Epidermal melanocyte (primary cell): ENCODE measurements around the gene TSPO.

Source experiments
- DNase-seq: peaks from one replicate; pipeline ENCODE4 v3.0.0; 2011; ENCODE audit warnings: low spot score; ENCODE audit not compliant: insufficient read length

TSPO gene

DNA sequence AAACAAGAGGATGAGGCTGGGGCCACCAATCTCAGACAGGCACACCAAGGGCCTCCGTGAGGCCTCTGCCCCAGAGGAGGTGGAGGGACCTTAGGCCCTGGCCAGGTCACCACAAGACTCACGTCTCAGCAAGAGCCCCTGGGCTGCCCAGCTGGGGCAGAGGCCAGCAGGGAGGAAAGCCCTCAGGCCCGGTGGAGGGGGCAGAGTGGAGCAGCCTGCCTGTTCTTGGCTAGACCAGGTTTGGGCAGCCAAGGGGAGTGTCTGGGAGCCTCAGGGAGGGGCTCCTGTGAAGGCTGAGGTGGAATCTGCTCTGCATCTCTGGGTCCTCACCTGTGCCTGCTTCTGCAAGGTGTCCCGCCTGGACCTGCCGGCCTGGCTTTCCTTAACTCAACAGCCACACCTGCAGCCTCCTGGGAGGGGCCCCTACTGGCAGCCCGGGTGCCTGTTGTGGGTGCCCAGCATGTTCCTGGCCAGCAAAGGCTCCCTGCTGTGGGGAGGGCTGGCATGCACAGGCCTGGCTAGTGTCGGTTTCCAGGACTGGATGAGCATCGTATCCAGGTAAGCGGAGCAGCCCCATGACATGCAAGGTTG is 23.7 kb downstream of the TSPO start:
- DNase-seq = no peak

DNA sequence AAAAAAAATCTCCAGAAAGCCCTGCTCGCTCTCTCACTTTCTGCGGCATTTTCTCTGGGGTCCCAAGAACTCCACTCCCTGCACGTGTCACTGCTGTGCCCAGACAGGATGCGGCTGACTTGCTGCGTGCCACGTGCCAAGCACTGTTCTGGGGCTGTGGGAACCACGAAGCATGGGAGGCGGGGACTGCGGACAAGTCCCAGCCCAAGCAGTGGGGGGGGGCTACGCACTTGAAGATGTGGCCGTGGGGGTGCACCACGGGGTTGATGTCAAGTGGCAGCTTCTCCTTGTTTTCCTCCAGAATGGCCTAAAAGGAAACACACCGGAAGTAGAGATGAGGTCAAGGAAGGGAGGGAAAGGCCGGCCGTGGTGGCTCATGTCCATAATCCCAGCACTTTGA is 24.7 kb downstream of the TSPO start:
- no peak for DNase-seq

DNA sequence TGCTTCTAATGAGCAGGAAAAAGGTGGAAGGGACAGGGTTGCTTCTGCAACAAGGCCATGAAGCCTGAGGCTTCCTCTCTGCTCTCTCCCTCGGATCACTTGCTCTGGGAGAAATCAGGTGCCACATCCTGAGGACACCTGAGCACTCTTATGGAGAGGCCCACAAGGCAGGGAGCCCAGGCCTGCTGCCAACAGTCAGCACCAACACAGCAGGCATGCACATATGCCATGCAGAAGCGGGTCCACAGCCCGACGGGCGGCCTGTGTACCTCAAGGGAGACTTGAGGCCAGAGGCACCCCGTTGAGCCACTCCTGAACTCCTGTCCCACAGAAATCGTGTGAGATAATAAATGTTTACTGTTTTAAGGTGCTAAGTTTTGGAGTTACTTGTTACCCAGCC is 26.1 kb downstream of the TSPO start:
- DNase-seq = no peak

DNA sequence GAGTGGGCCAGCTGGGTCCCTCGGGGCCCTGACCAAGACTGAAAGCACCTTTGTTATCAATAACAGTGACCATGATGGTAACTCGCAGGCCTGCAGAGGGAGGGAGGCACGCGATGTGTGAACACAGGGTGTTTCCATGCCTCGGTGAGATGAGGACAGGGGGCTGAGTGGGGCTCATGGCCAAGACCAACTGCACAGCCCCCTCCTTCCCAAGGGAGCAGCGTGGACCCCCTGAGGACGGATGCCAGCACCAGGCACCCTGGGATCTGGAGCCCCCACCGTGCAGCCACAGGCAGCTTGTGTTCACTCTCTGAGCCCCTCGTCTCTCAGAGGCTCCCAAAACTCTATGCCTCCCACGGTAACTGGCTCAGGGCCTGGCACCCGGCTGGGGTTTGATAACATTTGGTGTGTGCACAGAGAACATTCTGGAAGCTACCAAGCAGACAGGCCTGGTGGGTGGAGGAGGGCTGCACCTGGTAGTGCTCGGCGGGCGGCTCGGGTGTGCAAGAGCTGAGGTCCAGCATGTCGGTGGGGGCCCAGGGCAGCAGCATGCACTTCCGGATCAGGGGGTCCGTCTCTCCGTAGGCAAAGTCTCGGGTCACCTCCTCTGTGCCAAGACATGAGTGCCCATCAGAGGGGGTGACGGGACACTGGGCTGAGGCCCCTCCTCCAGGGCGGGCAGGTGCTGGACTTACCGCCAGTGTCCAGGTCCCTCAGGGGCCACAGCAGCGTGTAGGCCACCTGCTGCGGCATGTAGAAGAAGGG is 28.0 kb downstream of the TSPO start:
- no peak for DNase-seq

DNA sequence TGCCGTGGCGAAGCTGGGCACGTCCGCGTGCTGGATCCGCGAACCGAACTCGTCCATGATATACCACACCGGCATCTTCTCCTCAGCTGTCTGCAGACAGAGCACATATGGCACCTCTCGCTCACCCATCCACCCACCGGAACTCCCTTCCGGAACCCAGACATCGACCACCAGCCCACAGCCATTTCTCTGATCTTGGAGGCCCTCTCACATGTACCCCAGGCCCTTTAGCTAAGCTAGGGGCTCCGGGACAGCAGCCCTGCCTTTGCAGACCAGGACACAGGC is 28.5 kb downstream of the TSPO start:
- no peak for DNase-seq

DNA sequence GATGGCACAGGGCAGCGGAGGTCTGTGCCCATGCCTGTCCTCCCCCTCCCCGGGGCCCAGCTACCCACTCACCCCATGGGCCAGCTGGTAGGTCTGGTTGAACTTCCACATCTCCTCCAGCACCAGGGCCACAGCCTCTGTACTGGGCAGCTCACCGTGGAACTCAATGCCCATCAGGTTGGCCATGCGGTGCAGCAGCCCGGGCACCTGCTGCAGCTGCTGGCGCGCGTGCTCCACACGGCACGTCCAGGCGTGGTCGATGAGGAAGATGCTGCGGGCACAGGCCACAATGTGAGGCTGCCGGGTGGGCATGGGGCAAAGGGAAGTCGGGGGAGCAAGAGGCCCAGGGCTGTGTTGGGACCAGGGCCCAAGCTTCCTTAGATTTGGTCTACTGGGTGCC is 29.3 kb downstream of the TSPO start:
- DNase-seq = no peak

DNA sequence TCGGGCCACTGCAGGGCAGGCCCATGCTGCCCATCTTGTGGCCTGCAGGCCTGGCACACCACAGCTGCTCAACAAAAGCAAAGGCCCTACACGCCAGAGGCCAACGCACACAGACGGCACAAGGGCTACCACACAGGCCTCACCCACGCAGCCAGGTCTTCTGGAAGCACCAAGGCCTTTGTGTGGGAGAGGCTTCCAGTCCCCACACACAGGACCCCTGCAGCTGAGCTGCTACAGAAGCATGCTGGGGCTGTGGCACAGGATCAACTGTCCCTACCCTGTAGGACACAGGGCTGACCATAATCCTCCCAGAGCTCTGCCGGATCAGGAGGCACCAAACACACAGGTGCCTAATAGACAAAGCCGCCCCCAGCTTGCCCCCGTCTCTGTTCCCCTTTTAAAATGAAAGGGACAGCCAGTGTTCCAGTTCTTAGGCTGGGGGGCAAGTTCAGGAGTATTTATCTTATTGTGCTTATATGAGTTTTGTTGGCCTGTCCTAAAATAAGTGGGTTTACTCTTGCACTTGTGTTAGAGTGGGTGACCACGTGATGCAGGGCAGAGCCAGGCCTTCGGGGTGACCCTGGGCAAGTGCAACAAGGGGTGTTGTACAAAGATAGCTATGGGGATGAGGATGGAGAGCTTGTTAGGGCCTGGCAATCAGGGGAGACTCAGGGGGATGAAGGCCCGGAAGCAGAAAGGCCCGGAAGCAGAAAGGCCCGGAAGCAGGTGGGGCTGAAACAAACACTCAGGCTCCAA is 30.1 kb downstream of the TSPO start:
- DNase-seq = no peak

DNA sequence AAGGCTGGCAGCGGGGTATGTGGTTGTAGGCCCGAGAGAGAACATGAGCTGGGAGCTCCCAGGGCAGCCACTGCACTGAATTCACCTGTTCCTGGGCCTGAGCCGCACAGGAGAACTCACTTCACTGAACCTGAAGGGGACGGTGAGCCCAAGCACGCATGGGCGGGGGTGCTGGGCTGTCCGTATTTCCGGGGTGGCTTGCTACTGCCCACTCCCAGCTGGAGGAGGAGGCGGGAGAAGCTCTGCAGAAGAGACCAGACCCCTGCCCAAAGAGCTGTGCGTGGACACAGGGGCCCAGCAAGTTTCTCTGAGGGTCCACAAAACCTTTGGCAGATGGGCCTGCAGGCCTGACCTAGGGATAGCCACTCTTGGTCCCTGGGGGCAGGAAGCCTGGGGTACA is 30.8 kb downstream of the TSPO start:
- no peak for DNase-seq

DNA sequence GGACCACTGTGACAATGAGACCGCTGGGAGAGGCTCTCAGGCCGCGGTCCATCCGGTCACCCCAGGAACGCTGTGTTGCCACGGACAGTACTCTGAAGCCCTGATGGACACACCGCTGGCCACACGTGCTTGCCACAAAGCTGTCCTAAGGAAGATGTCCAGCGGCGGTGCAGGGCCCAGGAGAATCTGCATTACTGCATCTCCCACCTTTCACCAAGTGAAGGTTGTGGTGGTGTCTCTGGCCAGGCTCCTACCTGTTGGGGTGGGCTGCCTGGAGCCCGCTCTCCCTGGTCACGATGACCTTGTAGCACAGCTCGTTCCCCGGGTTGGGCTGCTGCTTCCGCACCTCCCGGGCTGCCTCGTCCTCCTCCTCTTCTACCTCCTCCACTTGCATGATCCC is 31.4 kb downstream of the TSPO start:
- no peak for DNase-seq

DNA sequence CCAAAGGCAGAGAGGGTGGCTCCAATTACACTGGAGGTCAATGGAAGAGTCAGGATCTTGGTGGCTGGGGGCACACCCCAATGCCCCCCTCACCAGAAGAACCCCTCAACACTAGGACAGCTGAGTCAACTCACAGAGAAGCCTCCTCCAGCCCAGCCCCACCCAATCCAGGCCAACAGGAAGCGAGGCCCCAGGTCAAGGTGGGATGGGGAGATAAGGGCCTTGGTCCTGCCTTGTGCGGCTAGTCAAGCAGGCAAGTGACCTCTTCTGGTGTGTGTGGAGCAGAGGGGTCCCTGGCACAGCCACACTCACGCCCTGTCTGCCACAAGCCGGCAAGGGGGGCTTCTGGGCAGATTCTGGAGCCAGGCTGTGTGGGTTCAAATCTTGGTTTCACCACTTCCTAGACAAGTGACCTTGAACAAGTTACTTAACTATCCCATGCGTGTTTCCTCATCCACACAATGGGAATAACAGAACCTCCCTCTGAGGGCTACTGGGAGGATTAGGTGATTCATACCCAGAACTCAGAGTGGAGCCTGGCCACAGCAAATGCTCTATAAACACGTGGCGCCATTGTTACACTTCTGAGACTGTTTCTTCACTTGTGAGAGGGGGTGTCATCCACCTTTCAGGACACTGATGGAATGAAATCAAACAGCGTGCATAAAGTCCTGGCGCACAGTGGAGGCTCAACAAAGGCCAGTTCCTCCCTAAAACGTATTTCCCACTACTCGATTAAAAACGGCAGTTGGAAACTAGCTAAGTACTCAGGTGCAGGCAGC is 32.3 kb downstream of the TSPO start:
- DNase-seq = no peak

DNA sequence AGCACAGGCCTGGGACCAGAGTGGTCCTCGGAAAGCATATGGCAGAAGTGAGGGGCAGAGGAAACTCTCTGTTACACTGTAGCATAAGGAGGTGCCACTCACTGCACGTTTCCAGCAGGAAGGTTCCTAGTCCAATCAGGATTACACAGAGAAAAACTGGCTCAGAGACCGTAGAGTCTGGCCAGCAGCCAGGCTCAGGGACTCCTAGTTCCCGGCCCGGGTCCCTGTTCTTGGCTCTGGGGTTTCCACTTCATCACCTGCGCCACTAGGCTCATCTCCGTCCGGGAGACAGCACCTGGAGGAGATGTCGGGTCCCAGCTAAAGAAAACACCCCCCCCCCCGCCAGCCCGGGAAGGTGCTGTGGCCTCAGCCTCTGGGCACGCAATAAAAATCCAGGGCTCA is 34.5 kb downstream of the TSPO start:
- no peak for DNase-seq

DNA sequence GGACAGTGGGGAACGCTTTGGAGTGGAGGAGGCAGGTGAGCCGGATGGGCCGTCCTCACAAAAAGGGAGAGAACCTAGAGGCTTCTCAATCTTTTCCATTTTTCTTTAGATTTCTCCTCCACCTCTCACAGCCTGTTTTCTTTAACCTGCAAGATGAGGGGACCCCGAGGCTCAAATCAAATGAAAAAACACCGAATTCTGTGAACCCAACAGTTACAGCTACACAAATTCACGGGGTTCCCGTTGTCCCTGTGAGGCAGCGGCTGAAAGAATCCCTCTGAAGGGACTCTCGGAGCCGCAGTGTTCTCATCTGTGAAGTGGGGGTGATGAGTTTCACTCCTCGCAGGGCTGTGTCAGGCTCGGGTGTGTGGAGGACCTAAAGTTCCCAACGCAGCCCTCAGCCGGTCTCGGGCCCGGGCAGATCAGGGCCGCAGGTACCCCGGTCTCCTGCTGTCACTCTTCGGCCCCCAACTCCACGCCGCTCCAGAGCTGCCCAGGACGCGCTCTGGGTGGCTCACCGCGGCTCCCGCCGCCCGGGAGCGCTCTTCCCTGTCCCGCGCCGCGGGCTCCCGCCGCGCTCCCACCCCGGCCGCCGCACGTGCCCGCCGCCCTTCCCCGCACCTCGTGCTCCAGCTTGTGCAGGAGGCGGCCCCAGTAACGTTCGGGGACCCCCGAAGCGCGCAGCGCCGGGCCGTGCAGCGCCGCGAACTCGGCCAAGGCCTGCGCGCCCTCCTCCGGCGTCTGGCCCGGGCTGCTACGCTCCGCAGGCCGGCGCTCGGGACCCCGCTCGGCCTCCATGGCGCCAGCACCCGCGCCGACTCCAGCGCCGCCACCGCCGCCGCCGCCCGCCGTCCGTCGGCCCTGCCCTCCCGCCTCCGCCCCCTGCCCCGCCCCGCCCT is 35.2 kb downstream of the TSPO start, which contains the start of gene TTLL12:
TTLL12 (minus strand) TSS at position 863 of the 899 bp plus-strand sequence; CDS start at position 798, 65 bp downstream.
- no peak for DNase-seq

DNA sequence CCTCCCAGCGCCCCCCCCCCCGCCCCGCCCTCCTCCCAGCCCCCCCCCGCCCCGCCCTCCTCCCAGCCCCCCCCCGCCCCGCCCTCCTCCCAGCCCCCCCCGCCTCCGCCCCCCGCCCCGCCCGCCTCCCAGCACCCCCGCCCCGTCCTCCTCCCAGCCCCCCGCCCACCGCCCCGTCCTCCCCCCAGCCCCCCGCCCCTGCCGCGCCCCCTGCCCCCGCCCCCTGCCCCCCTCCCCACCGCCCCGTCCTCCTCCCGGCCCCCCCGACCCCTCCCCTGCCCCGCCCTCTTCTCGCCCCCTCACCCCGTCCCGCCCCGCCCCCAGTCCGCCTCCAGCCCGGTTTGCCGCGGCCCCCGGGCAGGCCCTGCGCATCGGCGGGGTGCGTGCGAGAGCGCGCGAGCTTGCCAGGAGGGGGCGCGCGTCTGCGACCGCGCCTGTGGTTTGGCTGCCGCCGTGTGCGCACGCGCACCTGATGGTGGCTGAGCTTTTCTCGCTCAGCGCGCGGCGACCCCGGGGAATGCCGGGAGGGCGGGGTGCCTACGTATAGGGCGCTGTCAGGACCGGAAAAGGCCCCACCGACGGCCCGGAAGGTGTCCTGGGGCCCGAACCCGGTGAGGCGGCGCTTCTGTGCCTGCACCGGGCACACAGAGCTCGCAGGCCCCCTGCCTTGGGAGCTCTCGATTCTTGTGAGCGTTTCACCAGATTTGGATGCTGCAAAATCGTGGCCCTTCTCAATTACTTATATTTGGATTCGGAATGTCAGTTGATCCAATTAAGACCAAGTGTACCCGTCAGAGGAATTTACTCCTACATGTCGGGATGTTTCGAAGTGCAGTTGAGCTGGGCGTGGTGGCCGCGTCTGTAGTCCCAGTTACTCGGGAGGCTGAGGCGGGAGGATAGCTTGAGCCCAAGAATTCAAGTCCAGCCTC is 36.1 kb downstream of the TSPO start:
- DNase-seq = peak; percentile 87

DNA sequence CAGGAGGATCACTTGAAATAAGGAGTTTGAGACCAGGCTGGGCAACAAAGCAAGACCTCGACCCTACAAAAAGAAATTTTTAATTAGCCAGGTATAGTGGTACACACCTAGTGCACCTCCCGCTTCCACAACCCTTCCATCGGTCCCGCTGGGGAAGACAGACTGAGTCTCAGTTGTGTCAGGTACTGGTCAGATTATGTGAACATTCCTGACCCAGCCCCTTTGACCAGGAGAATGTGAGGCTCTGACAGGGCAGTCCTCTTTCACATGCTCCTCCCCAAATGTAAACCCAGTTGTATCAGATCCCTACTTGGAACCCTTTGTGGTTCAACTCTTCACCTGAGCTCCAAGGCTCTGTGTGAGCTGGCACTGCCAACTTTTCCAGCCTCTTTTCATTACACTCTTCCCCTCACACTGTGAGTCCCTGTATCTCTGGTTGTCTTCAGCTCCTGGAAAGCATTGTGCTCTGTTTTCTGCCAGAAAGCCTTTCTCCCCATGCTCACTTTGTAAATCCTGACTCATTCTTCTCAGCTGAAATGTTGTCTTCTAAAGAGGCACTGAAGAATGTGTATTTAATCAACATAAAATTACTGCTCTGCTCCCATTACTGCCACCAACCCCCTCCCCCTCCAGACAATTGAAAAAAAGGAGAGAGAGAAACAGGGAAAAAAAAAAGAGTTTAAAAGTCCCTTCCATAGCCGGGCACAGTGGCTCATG is 37.6 kb downstream of the TSPO start:
- no peak for DNase-seq

DNA sequence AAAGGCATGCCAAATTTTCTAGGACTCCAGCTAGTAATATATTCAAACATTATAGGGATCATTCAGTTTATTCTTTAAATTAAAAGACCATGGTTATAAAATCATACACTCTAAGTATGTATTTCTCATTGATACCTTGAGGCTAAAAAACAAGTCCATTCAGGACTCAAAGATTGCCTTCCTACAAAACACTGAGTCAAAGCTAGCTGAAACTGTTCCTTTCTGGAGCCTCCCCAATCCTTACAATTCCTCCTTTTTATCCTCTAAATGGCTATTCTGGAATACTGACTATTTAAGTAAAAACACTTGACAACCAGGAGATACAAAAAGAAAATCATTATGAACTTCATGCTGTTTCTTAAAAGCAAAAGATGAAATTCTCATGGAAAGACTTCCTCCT is 40.5 kb downstream of the TSPO start:
- DNase-seq = no peak

DNA sequence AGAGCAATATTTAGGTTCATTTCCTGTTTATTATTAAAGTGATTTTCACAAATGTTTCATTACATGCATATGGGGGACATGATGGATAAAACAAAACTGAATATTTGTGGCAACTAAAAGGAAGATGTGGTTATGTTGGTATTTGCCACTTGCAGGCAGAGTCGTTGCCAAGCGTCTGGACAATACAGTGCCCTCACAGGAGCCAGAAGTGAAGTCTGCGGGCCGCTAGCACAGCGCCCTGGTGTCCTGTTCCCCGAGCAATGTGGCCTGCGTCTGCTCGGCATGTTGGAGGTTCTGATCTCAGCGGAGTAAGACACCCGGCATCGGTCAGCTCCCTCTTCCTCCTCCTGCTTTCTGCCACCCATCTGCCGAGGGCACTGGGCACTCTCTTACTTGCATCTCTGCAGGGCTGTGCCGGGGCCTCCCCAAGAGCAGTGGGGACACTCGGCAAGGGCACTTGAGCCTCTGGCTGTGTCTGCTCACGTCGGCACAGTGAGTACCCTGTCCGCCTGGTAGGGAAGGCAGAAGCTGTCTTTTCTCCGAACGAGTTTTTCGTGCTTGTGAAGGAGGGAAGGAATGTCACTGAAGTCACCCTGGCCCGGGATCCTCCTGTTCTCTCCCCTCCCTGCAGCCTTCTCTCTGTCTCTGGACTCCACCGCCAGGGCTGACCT is 46.0 kb downstream of the TSPO start:
- DNase-seq = peak; percentile 44

DNA sequence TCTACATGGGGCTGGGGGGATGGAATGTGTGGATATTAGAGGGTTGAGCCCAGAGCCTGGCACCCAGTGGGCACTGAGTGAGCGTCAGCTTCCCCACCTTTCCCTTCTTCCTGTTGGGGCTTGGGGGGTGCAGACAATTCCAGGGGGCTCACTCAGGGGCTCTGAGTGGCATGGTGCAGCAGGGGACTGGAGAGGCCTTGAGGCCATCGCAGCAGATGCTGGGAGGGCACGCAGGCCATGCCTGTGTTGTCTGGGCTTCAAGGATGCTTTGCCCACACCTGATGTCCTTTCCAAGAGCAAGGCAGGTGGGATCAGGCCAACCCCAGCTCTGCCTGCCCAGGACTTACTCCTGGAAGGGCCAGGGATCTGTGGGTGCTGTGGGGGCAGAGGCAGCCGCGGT is 46.8 kb downstream of the TSPO start:
- no peak for DNase-seq

DNA sequence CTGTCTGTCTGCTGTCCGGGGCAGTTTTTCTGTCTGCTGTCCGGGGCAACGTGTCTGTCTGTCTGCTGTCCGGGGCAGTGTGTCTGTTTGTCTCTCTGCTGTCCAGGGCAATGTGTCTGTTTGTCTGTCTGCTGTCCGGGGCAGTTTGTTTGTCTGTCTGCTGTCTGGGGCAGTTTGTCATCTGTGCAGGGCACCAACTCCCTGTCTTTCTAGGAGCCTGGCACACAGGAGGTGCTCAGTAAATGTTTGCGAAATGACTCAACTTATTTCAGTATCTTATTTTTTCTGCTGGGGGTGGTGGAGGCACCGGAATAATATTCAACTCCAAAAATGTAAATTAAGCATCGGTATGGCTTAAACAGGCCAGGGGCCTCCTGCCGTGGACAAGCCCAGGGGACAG is 47.6 kb downstream of the TSPO start:
- DNase-seq = no peak

DNA sequence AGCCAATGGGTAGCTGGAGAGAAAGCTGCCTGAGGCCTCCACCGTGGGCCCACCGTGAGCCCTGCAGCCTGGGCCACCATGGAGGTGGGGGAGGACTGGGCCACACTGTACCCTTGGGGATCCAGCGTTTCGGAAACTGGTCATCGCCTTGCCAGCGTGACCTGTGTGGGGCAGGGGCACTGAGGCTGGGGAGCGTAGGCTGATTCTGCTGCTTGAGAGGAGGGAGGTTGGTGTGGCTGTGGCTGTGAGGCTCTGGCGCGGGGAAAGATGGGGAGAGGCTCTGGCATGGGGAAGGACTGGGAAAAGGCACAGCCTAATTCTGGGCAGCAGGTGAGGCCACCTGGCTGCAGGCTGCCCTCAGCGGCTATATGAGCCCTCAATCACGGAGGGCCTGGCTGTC is 48.2 kb downstream of the TSPO start:
- no peak for DNase-seq
